ENCODE measurements around the gene C19orf38. TPM values are rescaled to one million over a fixed set of nuclear protein-coding genes. Genes with fewer than 3 reads are reported as not detected.
A peak's percentile ranks its signal among the peaks of the same experiment; 100 is the strongest.

C19orf38 gene
- total and polyA plus RNA-seq, 2 donors (not counting 1 experiment from before 2014, with no cell fraction given): 1.7 to 2.4 TPM

DNA sequence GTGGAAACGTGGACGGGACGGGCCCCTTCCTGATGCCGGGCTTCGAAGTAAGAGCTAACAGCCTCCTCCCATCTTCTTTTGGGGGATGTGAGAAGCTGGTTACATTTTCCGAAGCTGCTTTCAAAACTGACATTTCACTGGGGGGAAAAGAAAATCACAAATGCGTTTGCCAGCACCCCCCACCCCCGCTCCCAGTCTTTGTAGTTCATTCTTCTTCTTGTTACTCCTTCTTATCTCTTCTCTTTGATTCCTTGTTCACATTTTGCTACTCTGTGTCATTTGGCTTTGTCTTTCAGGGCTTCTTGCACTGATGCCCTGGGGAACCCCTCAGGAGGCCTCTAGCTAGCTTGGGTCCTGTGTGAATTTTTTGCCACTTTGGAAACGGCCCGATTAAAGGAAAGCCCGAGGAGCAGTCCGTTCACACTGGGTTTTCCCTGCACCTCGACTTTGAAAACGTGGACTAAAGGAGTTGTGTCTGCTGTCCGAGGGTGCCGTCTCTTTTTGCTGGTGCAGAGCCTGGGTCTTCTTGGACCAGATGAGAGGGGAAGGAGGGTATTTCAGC, 24.4 kb downstream of the C19orf38 start:
- peak overlapping the region; percentile 79 for H3K27ac Mint-ChIP-seq
- Histone ChIP-seq H3K27me3 (replicated peaks in 1 of 4; ENCODE audit: control extremely low read depth in 1 of 4, control insufficient read depth in 3 of 4, insufficient read depth in 4 of 4, low read length in 3 of 4) (no peaks in the 10 kb centered on the region), H2AFZ (ENCODE audit: insufficient read depth, low read depth, low read length, poor library complexity, severe bottlenecking) (peak overlapping the region; percentile 85), H3K4me2 (replicated peaks; ENCODE audit: low read depth, low read length, poor library complexity, severe bottlenecking) (peak overlapping the region; percentile 95), H4K20me1 (ENCODE audit: control insufficient read depth, insufficient read depth, low read length, poor library complexity, severe bottlenecking) (peaks cover 14% of the 10 kb centered on the region), H3K9me3 (ENCODE audit: control extremely low read depth in 1 of 3, control insufficient read depth in 2 of 3, insufficient read depth in 1 of 3, low read length in 2 of 3) (no peaks in the 10 kb centered on the region), H3K4me1 (ENCODE audit: control insufficient read depth in 2 of 2, insufficient read depth in 2 of 2, low read length in 2 of 2) (peaks cover 42 to 54% of the 10 kb centered on the region in 2 donors), H3K9ac (ENCODE audit: low read length) (peak overlapping the region; percentile 82), H3K36me3 (replicated peaks in 1 of 2; ENCODE audit: control extremely low read depth in 1 of 2, control insufficient read depth in 1 of 2, extremely low read depth in 1 of 2, insufficient read depth in 2 of 2, low read length in 1 of 2) (peaks cover 0 to 1% of the 10 kb centered on the region in 2 experiments), H3K27ac (ENCODE audit: low read length in 2 of 2) (peak overlapping the region in 1 of 2 donors; percentile 48), H3K79me2 (ENCODE audit: control insufficient read depth, insufficient read depth, low read length) (peaks cover 67% of the 10 kb centered on the region), H3K4me3 (ENCODE audit: control extremely low read depth in 1 of 5, extremely low read depth in 1 of 5, insufficient read depth in 1 of 5, low read depth in 2 of 5, low read length in 4 of 5) (peak overlapping the region in 4 of 5 experiments; percentile 55 to 79 (median 69))
- ATAC-seq (ENCODE audit: low read depth) (no peak), DNase-seq (no peak)
- H3K4me3 Mint-ChIP-seq: peak overlapping the region; percentile 86
- ChIA-PET POLR2A (interaction anchor here (0.7 to 1.5 kb wide), 2 partner anchors 37 to 96 kb away, joined by 3 to 4 read pairs; partner anchors contain the start of gene TMED1), CTCF (interaction anchor here (0.6 to 1.9 kb wide), 6 partner anchors 9 to 155 kb away, joined by 3 to 10 read pairs (median 4); partner anchors contain the start of gene DNM2)
- WGBS (ENCODE audit: insufficient coverage): 22% methylated on average over 7 of the region's 16 CpGs
- TF ChIP-seq, protein P1, sequence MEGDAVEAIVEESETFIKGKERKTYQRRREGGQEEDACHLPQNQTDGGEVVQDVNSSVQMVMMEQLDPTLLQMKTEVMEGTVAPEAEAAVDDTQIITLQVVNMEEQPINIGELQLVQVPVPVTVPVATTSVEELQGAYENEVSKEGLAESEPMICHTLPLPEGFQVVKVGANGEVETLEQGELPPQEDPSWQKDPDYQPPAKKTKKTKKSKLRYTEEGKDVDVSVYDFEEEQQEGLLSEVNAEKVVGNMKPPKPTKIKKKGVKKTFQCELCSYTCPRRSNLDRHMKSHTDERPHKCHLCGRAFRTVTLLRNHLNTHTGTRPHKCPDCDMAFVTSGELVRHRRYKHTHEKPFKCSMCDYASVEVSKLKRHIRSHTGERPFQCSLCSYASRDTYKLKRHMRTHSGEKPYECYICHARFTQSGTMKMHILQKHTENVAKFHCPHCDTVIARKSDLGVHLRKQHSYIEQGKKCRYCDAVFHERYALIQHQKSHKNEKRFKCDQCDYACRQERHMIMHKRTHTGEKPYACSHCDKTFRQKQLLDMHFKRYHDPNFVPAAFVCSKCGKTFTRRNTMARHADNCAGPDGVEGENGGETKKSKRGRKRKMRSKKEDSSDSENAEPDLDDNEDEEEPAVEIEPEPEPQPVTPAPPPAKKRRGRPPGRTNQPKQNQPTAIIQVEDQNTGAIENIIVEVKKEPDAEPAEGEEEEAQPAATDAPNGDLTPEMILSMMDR (IDR thresholded peaks at IDR 0.05): no peak
- TF ChIP-seq EZH2 (IDR thresholded peaks at IDR 0.05; ENCODE audit: borderline replicate concordance, insufficient read depth, low read depth, low read length, poor library complexity, severe bottlenecking): no peak
- intact Hi-C loops (cut with micrococcal nuclease): loop anchor here (2.0 to 10.0 kb wide), 3 partner anchors 56 to 282 kb away; partner anchors contain the start of genes ILF3, SPC24, TIMM29 and YIPF2
- no peaks in the 10 kb centered on the region for H3K27me3 Mint-ChIP-seq
- no peaks in the 10 kb centered on the region for H3K9me3 Mint-ChIP-seq (ENCODE audit: insufficient read depth)
- H3K4me1 Mint-ChIP-seq: peaks cover 48% of the 10 kb centered on the region

DNA sequence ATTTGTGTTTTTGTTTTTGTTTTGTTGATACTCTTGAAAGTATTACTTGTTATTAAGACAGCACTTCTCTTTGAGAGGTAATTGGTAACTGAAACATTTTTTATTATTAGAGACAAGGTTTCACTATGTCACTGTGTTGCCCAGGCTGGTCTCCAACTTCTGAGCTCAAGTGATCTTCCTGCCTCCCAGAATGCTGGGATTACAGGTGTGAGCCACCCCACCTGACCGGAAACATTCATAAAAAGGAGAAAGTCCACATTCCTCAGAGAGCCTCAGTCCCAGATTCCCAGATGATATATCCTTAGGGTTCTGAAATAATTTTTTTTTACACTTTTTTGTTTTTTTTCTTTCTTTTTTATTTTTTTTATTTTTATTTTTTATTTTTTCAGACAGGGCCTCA, 25.8 kb downstream of the C19orf38 start:
- Histone ChIP-seq H3K9ac (ENCODE audit: low read length) (no peak overlapping the region), H3K27ac (ENCODE audit: low read length in 2 of 2) (no peak overlapping the region), H3K79me2 (ENCODE audit: control insufficient read depth, insufficient read depth, low read length) (peaks cover 80% of the 10 kb centered on the region), H3K9me3 (ENCODE audit: control extremely low read depth in 1 of 3, control insufficient read depth in 2 of 3, insufficient read depth in 1 of 3, low read length in 2 of 3) (peaks cover 0 to under 1% (median 0%) of the 10 kb centered on the region in 3 donors), H3K36me3 (replicated peaks in 1 of 2; ENCODE audit: control extremely low read depth in 1 of 2, control insufficient read depth in 1 of 2, extremely low read depth in 1 of 2, insufficient read depth in 2 of 2, low read length in 1 of 2) (peaks cover 0 to 1% of the 10 kb centered on the region in 2 experiments), H3K4me3 (ENCODE audit: control extremely low read depth in 1 of 5, extremely low read depth in 1 of 5, insufficient read depth in 1 of 5, low read depth in 2 of 5, low read length in 4 of 5) (no peak overlapping the region), H3K4me1 (ENCODE audit: control insufficient read depth in 2 of 2, insufficient read depth in 2 of 2, low read length in 2 of 2) (peaks cover 29 to 54% of the 10 kb centered on the region in 2 donors), H3K4me2 (replicated peaks; ENCODE audit: low read depth, low read length, poor library complexity, severe bottlenecking) (no peak overlapping the region), H2AFZ (ENCODE audit: insufficient read depth, low read depth, low read length, poor library complexity, severe bottlenecking) (no peak overlapping the region), H4K20me1 (ENCODE audit: control insufficient read depth, insufficient read depth, low read length, poor library complexity, severe bottlenecking) (peaks cover 18% of the 10 kb centered on the region), H3K27me3 (replicated peaks in 1 of 4; ENCODE audit: control extremely low read depth in 1 of 4, control insufficient read depth in 3 of 4, insufficient read depth in 4 of 4, low read length in 3 of 4) (no peaks in the 10 kb centered on the region)
- H3K4me1 Mint-ChIP-seq: peaks cover 48% of the 10 kb centered on the region
- no CpG with 5 or more reads among the region's 1 CpG for WGBS (ENCODE audit: insufficient coverage)
- POLR2A ChIA-PET: no interaction called here
- no peak for DNase-seq
- TF ChIP-seq, protein P1 (IDR thresholded peaks at IDR 0.05): no peak
- no peak for TF ChIP-seq EZH2 (IDR thresholded peaks at IDR 0.05; ENCODE audit: borderline replicate concordance, insufficient read depth, low read depth, low read length, poor library complexity, severe bottlenecking)
- H3K9me3 Mint-ChIP-seq (ENCODE audit: insufficient read depth): no peaks in the 10 kb centered on the region
- H3K27ac Mint-ChIP-seq: no peak overlapping the region
- CTCF ChIA-PET: interaction anchor here (0.6 to 1.9 kb wide), 2 partner anchors 10 to 325 kb away, joined by 3 to 10 read pairs; no protein-coding TSS in a partner anchor
- intact Hi-C loops (cut with micrococcal nuclease): loop anchor here (5.0 to 10.0 kb wide), 2 partner anchors 222 to 281 kb away; partner anchors contain the start of genes ILF3 and SPC24
- H3K4me3 Mint-ChIP-seq: peak overlapping the region; percentile 57
- H3K27me3 Mint-ChIP-seq: no peaks in the 10 kb centered on the region
- ATAC-seq (ENCODE audit: low read depth): no peak
